ENCODE results near the gene PLXNA4.

DNA sequence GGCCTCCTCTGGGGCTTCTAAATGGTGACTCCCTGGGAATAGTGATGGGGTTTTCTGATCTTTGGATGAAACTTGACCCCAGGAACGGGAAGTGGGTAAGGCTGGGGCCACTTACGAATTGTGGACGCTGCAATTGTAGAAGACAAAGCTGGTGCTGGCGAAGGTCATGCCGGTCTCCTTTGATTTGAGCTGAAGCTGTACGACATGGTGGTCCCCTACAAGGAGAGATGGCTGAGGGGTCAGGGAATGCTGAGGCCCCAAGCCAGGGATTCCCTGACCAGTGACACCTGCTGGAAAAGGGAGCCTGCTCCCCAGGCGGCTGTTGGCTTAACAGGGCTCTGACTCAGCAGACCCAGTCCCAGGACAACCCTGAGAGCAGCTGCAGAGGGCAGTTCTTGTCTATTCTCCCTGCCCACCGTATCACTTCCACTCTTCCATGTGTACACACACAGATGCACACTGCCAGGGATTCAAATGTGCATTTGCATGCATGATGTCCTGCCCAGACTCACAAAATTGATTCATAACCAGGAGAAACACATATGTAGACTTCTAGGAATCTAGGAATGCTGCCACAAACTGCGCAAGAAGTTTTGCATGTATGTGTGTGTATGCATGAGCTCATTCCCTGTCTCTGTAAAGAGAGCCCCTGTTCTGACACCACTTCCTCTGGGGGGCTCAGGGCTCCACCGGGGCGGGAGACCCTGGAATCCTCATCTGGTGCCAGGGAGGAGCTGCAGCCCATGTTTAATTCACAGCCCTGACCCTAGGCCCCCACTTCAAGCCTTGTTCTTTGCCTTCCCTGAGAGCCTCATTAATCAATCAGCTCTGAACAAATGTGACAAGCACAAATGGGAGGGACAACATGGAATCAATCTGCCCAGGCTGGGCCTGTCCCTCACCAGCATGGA is 350.0 kb downstream of the PLXNA4 start:
- TF ChIP-seq POLR2AphosphoS5 (IDR thresholded peaks at IDR 0.05; ENCODE audit: low read depth) (no peak), EZH2phosphoT487 (IDR thresholded peaks at IDR 0.05; ENCODE audit: unreplicated experiment) (no peak), CREB1 (CRISPR knock-in tag; IDR thresholded peaks at IDR 0.05; ENCODE audit: low read depth) (no peak), EZH2 (IDR thresholded peaks at IDR 0.05; ENCODE audit: low read depth, unreplicated experiment) (no peak), STAT1 (IDR thresholded peaks at IDR 0.05; ENCODE audit: unreplicated experiment) (no peak), JUNB (IDR thresholded peaks at IDR 0.05; ENCODE audit: unreplicated experiment) (no peak), ZNF331 (CRISPR knock-in tag; IDR thresholded peaks at IDR 0.05; ENCODE audit: low read depth) (no peak)
- TF ChIP-seq, protein P1, sequence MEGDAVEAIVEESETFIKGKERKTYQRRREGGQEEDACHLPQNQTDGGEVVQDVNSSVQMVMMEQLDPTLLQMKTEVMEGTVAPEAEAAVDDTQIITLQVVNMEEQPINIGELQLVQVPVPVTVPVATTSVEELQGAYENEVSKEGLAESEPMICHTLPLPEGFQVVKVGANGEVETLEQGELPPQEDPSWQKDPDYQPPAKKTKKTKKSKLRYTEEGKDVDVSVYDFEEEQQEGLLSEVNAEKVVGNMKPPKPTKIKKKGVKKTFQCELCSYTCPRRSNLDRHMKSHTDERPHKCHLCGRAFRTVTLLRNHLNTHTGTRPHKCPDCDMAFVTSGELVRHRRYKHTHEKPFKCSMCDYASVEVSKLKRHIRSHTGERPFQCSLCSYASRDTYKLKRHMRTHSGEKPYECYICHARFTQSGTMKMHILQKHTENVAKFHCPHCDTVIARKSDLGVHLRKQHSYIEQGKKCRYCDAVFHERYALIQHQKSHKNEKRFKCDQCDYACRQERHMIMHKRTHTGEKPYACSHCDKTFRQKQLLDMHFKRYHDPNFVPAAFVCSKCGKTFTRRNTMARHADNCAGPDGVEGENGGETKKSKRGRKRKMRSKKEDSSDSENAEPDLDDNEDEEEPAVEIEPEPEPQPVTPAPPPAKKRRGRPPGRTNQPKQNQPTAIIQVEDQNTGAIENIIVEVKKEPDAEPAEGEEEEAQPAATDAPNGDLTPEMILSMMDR (conservative IDR thresholded peaks at IDR 0.05; ENCODE audit: low read depth in 2 of 2), result no peak; a peak in 1 of 4 replicates
- TF ChIP-seq, protein P2, sequence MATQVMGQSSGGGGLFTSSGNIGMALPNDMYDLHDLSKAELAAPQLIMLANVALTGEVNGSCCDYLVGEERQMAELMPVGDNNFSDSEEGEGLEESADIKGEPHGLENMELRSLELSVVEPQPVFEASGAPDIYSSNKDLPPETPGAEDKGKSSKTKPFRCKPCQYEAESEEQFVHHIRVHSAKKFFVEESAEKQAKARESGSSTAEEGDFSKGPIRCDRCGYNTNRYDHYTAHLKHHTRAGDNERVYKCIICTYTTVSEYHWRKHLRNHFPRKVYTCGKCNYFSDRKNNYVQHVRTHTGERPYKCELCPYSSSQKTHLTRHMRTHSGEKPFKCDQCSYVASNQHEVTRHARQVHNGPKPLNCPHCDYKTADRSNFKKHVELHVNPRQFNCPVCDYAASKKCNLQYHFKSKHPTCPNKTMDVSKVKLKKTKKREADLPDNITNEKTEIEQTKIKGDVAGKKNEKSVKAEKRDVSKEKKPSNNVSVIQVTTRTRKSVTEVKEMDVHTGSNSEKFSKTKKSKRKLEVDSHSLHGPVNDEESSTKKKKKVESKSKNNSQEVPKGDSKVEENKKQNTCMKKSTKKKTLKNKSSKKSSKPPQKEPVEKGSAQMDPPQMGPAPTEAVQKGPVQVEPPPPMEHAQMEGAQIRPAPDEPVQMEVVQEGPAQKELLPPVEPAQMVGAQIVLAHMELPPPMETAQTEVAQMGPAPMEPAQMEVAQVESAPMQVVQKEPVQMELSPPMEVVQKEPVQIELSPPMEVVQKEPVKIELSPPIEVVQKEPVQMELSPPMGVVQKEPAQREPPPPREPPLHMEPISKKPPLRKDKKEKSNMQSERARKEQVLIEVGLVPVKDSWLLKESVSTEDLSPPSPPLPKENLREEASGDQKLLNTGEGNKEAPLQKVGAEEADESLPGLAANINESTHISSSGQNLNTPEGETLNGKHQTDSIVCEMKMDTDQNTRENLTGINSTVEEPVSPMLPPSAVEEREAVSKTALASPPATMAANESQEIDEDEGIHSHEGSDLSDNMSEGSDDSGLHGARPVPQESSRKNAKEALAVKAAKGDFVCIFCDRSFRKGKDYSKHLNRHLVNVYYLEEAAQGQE (IDR thresholded peaks at IDR 0.05; ENCODE audit: unreplicated experiment), result no peak

Data from GM23338 (cell line).